Amniotic stem cell (primary cell): Measurements from ENCODE around the gene ST6GAL2.
A peak's percentile ranks its signal among the peaks of the same experiment; 100 is the strongest.

Source experiments
- DNase-seq: peaks from one replicate; lab custom pipeline; 2025; lab: John Stamatoyannopoulos, UW

The ST6GAL2 gene

DNA sequence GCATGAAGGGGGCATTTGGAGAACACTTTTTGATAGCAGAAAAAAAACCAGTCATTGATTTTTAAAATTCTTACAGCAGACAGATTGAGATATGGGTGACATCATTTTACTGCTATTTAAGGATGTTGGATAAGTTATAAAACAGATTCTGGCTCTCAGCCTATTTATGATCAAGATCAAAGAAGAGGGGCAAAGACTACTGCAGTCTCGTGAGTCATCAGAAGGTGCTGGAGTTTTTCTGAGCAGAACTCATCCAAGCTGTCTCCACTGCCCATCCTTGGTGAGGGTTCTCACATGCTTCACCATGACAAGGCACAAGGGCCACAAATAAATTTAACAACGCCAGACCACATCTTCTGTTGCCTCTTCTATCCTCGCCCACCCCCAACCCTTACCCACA is 58.8 kb downstream of the ST6GAL2 start:
- no peak for DNase-seq

GRCh38 chr2:106825161-106825560 is 60.8 kb downstream of the ST6GAL2 start:
- DNase-seq: no peak

DNA sequence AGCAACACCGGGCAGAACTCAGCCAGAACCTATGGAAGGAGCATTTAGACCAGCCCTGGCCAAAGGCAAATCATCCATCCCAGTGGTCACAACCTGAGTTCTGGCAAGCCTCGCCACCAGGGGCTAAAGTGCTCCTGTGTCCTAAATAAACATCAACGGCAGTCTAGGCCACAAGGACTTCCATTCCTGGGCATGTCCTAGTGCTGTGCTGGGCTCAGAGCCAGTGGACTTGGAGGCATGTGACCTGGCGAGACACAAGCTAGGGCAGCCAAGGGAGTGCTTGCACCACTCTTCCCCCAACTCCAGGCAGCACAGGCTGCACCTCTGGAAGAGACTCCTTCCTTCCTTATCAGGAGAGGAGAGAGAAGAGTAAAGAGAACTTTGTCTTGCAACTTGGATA is 69.0 kb downstream of the ST6GAL2 start:
- no peak for DNase-seq

GRCh38 chr2:106812841-106813240 is 73.1 kb downstream of the ST6GAL2 start:
- DNase-seq: no peak

DNA sequence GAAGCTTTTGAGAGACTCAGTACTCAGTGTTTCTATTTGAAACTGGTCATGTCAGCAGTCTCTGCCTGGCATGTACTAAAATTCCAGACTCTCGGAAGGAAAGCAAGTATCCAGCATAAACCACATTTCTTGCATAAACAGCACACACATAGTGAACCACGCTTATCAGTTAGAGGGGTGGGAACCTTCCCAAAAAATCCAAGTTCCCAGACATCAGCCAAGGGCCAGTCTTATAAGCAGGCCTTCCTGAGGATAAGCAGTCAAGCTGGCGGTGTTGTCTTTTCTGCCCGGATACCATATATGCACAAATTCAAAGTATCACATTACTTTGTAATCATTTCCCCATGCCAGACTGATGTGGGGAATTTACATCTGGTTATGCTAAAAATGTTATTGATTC is 73.6 kb downstream of the ST6GAL2 start:
- DNase-seq: peak; percentile 48

DNA sequence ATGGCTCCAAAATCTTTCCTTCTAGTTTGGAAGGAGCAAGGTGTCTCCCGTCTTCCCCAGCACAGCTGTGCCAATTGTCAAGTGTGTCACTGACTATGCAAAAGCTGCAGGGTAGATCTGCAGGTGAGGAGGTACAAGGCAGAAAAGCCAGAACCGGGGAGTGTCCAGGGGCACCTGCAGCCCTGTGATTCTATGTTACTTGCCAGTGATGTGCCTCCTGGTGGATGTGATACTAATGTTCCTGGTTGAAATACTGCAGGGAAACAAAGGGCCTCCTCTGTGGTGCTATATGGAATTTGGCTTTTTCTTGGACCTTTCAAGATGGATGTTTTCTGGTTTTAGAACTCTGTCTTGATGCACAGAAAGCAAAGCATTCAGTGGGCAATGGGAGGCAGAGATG is 80.3 kb downstream of the ST6GAL2 start:
- no peak for DNase-seq

- DNase-seq: no peak
Observed at GRCh38 chr2:106804161-106804560, 81.8 kb downstream of the ST6GAL2 start.

DNA sequence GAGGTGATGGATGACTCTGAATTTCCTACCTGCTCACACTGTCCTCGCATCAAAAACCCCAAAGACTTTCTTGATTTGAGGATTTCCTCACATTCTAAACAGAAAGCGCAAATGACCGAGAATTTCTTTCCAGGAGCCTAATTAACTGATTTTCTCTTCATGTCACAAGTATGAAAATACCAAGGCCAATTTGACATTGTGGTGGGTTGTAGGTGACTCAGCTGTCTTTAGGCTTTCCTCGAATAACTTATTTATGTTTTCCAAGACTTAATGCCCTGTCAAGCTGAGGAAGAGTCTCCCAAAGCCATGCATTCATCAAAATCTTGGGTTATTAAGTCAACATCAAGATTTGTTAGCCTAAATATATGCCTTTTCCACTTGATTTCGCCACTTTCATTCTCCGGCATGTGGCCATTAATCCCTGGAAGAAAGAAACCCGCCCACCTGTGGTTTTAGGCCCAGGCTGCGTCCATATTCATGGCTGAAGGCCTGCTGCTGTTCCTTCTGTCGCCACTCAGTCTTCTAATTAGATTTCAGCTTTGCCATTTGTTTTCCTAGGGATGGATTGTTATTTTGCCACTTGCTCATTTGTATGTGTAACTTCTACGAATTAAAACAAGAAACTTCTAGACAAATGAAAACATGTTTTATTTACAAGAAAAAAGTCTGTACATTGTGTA is 84.9 kb downstream of the ST6GAL2 start:
- no peak for DNase-seq

- no peak for DNase-seq
Observed at GRCh38 chr2:106800180-106800579, 85.8 kb downstream of the ST6GAL2 start.

GRCh38 chr2:106798826-106799552 is 87.0 kb downstream of the ST6GAL2 start:
- DNase-seq: no peak

DNA sequence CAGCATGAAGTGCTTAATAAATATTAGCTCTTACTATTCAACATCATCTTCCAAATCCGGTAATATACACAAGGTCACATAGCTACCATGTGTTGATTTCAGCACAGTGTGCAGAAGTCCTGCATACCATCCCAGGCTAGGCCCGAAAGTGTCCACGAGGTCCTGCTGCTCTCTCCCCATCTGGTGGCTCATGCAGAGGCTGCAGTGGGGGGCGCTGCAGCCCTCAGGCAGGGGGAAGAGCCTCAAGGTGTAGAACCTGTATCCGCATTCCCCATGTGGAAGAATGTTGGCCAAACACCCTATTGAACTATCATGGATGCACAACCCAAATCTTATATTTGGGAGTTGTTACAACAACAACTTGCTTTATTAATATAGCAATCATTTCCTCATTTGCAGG is 88.5 kb downstream of the ST6GAL2 start:
- no peak for DNase-seq

DNA sequence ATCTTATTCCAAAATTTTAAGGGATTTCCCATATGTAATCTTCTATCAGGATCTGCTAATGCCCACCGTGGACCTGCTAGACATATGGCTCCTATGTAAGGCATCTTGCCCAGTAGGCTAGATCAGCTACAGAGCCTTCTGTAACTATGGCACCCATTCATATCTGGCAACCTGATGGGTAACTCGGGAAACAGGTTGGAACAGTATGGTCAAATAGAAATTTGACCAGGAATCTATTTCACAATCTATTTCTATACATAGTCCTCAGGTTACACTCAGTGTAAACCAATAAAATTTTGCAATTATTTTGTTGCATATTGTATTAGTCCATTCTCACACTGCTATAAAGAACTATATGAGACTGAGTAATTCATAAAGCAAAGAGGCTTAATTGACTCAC is 93.3 kb downstream of the ST6GAL2 start:
- DNase-seq: no peak

DNA sequence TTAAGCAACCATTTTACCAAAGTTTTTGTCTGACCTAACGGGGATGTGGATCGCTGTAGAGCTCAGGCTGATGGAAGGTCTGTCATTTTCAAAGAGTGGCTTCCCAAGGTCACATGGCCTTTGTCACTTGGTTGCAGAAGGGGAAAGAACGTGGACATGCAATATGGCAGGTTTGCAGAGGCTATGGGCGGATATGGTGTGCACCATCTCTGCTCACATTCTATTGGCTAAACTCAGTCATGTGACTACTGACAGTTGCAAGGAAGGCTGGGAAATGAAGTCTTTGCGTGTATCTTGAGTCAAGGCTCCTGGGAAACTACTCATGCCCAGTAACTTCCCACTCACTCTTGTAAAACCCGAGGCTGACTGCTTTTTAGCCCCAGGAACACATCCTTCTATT is 96.8 kb downstream of the ST6GAL2 start:
- DNase-seq: no peak

DNA sequence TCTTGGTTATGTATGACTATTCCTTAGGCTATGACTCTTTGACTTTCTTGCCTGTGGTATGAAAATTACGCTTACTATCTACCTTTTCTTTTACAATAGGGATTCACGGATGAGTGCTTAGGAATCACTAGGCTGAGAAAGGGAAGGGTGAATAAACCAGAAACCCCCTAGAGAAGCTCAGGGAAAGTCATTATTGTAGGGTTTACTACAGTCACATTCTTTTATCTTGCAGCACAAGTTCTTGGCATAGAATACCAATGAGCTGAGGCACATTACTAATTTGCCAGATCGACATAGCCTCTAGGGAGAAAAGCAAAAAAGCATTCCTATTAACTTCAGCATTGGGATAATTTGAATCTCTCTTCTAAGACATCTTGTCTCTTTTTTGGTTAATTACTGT is 103.3 kb downstream of the ST6GAL2 start:
- DNase-seq: peak; percentile 1

DNA sequence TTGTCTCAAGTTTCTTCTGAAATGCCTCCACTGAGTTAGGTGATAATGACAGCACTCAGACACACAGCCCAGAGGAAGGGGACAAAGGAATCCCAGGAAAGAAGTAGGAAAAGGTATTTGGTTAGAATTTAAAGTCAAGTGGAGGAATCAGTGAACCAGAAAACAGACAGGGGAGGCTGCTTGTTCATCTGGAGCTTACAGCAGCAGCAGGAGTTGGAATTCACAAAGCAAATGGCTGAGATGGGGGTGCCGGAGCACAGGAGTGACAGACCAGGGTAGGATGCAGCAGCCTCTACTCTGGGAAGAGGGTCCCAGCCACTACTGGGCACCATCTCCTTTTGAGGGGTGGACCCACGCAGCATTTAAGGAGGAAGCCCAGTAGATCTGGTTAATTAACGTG is 104.8 kb downstream of the ST6GAL2 start:
- DNase-seq: no peak

- DNase-seq: no peak
Observed at GRCh38 chr2:106771811-106772210, 114.2 kb downstream of the ST6GAL2 start.

- no peak for DNase-seq
Observed at GRCh38 chr2:106770986-106771385, 115.0 kb downstream of the ST6GAL2 start.

DNA sequence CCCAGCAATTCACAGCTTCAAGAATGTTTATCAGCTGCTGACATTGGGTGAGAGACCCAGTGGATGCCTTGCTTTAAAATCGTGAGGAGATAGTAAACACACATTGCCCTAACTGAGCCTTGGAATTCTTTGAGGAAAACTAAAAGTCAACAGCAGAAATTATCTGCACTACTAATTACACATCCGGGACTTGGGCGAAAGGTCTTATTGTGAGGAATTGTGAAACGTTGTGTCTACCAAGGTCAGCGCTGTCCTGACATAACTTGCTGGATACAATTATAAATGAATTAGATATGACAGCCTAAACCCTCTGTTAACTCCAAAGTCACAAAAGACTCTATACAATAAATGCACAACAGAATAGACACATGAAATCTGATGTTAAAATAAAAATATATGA is 121.4 kb downstream of the ST6GAL2 start:
- no peak for DNase-seq

GRCh38 chr2:106759966-106760365 is 126.0 kb downstream of the ST6GAL2 start:
- DNase-seq: no peak

- DNase-seq: no peak
Observed at GRCh38 chr2:106758901-106759497, 127.0 kb downstream of the ST6GAL2 start.
